HG03095 (cell line): ENCODE measurements around the gene LAD1.

Source experiments
- ATAC-seq: cut with Tn5 transposase; IDR thresholded peaks from one replicate; pipeline ENCODE4 v1.9.1; 2021; ENCODE audit warnings: moderate library complexity; ENCODE audit not compliant: unreplicated experiment

The LAD1 gene

GRCh38 chr1:201391651-201392511 is 7.2 kb downstream of the LAD1 start:
- no peak for ATAC-seq

- no peak for ATAC-seq
These were observed 7.9 kb downstream of the LAD1 start for GRCh38 chr1:201391225-201391624.

GRCh38 chr1:201389051-201389450 is 10.1 kb downstream of the LAD1 start:
- ATAC-seq = no peak

- no peak for ATAC-seq
These were observed 12.9 kb downstream of the LAD1 start for GRCh38 chr1:201386208-201386607.

- ATAC-seq = no peak
These were observed 13.7 kb downstream of the LAD1 start for GRCh38 chr1:201385299-201385891.

GRCh38 chr1:201384406-201384782 is 14.7 kb downstream of the LAD1 start:
- no peak for ATAC-seq

- no peak for ATAC-seq
These were observed 15.3 kb downstream of the LAD1 start for GRCh38 chr1:201383647-201384405.

- ATAC-seq = no peak
These were observed 18.0 kb downstream of the LAD1 start for GRCh38 chr1:201381130-201381529.

GRCh38 chr1:201379733-201380242 is 19.3 kb downstream of the LAD1 start:
- no peak for ATAC-seq

- ATAC-seq = no peak
These were observed 20.3 kb downstream of the LAD1 start for GRCh38 chr1:201378804-201379203.

GRCh38 chr1:201377611-201378092 is 21.5 kb downstream of the LAD1 start, which contains the start of gene TNNT2:
Gene TNNT2 (minus strand): TSS chr1:201377680. CDS start chr1:201373254, 4,426 bp downstream.
- no peak for ATAC-seq

GRCh38 chr1:201376464-201377374 is 22.4 kb downstream of the LAD1 start:
- no peak for ATAC-seq

- ATAC-seq = no peak
These were observed 23.0 kb downstream of the LAD1 start for GRCh38 chr1:201376107-201376463.

GRCh38 chr1:201375169-201375568 is 24.0 kb downstream of the LAD1 start:
- no peak for ATAC-seq

- no peak for ATAC-seq
These were observed 24.8 kb downstream of the LAD1 start for GRCh38 chr1:201374364-201374763.

- ATAC-seq = no peak
These were observed 27.3 kb downstream of the LAD1 start for GRCh38 chr1:201371792-201372191.

- no peak for ATAC-seq
These were observed 27.8 kb downstream of the LAD1 start for GRCh38 chr1:201371276-201371675.

GRCh38 chr1:201370500-201370899 is 28.6 kb downstream of the LAD1 start:
- no peak for ATAC-seq

GRCh38 chr1:201369209-201369608 is 29.9 kb downstream of the LAD1 start:
- ATAC-seq = no peak

GRCh38 chr1:201366696-201367095 is 32.4 kb downstream of the LAD1 start:
- no peak for ATAC-seq
